Nucleus accumbens (tissue), 56 donors: ENCODE measurements around the gene PDZD7.

Experiments used
- DNase-seq, 56 donors: peaks; one replicate each; lab custom pipeline; 2025; lab: John Stamatoyannopoulos, UW

PDZD7 gene

DNA sequence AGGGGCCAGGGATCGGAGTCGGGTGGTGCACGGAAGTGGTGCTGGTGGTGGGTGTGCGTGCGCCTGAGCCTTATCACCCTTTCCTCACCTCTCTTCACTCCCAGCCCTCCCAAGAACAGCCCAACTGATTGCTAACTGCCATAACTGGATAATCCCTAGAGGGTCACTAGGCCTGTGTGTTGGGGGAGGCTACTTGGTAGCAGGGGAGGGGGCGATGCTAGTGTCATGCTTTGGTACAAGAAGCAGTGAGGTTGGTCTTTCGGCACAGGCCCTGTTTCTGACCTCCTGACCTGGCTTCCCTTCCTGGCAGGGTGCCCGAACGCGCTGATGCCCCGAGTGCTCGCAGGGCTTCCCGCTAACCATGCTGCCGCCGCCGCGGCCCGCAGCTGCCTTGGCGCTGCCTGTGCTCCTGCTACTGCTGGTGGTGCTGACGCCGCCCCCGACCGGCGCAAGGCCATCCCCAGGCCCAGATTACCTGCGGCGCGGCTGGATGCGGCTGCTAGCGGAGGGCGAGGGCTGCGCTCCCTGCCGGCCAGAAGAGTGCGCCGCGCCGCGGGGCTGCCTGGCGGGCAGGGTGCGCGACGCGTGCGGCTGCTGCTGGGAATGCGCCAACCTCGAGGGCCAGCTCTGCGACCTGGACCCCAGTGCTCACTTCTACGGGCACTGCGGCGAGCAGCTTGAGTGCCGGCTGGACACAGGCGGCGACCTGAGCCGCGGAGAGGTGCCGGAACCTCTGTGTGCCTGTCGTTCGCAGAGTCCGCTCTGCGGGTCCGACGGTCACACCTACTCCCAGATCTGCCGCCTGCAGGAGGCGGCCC is 31.5 kb upstream of the PDZD7 start:
- peak in 4 of 56 donors; percentile 18 to 35 (median 26) for DNase-seq

DNA sequence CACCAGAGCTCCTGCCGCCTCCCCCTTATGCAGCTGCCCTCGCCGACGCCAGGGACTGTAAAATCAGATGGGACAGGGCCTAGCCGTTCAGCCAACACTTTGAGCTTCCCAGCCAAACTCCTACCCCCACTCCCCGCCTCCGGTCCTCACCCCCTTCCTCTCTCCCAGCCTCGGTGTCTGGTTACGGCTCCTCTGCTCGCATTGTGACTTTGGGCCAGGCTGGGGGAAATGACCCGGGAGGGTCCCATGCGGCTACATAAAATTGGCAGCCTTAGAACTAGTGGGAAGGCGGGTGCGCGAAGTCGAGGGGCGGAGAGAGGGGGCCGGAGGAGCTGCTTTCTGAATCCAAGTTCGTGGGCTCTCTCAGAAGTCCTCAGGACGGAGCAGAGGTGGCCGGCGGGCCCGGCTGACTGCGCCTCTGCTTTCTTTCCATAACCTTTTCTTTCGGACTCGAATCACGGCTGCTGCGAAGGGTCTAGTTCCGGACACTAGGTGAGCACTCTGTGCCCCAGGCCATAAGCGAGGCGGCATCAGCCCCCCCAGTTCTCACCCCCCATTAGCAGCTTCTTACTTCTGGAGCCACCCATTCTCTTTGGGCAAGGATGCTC is 30.8 kb upstream of the PDZD7 start, which contains the start of gene KAZALD1:
Gene KAZALD1 (plus strand): TSS at position 366 of the 608 bp plus-strand sequence. CDS start 604 bp downstream, outside the sequence.
- DNase-seq = no peak

DNA sequence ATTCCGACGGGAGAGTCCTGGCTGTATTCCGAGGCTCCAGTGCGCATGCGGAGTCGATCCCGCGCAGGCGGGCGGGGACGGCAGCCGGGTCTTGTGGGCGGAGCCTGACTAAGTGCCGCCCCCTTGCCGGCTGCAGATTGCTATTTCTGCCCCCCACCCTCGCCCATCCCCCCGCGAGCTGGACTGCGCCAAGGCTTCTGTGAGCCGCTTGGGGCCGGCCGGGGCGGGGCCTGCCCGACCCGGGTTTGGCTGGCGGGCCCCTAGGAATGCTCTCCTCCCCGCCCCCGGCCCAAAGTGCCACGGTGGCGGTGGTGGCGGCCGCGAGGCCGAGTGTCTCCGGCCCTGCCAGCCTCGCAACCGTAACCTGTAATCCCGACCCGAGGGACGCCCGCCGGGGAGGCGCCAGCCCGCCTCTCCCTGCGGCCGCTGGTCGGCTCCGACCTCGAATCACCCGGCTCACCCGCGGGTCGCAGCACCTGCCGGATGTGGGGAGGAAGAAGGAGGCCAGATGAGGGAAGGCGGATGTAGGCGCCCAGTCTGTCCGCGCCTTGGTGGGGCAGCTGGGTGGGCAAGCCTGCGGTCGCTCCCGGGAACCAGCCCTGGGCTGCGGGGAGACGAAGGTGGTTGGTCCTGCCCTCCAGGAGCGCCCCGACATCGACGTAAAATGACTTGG is 30.2 kb upstream of the PDZD7 start:
- peak in 36 of 56 donors; percentile 53 to 93 (median 86) for DNase-seq

DNA sequence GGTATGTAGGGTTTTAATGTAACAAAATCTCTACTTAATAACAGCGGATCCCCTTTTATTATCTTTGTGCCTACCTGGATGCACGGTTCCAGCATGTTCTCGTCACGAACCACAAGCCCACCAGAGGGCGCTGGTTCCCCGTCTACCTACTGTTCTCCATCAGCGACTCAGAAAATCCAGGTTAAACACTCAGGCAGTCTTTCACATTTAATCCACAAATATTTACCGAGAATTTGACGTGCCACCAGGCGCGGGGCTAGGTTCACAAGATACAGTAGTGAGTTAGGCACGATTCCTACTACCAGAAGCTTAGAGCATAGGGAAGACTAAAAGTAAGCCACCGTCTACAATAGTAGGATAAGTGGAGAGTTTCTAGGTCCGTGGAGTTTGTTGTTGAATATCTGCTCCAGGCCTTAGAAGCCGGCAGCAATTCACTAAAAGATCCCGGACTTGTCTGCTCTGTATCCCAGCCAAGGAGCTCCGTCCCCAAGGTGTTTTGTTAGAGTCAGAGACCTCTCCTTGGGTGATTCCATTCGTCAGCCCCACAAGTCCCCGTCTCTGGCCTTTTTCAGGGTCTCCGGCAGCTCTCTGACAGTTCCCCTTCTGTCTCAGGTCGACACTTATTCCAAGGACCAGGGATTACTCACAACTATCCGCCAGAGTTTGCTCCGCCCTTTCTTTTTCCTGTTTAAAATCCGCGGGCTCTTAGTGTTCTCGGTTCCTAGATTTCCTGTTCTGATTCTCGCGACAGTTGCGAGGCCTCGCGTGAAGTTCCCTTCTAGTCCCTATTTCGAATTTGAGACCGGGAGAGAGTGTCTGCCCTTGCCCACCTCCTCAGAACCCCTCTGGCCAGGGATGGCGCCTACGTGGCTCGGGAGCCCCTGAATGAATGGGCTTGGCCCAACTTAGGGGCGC is 29.4 kb upstream of the PDZD7 start:
- peak in 53 of 56 donors; percentile 16 to 93 (median 83) for DNase-seq

DNA sequence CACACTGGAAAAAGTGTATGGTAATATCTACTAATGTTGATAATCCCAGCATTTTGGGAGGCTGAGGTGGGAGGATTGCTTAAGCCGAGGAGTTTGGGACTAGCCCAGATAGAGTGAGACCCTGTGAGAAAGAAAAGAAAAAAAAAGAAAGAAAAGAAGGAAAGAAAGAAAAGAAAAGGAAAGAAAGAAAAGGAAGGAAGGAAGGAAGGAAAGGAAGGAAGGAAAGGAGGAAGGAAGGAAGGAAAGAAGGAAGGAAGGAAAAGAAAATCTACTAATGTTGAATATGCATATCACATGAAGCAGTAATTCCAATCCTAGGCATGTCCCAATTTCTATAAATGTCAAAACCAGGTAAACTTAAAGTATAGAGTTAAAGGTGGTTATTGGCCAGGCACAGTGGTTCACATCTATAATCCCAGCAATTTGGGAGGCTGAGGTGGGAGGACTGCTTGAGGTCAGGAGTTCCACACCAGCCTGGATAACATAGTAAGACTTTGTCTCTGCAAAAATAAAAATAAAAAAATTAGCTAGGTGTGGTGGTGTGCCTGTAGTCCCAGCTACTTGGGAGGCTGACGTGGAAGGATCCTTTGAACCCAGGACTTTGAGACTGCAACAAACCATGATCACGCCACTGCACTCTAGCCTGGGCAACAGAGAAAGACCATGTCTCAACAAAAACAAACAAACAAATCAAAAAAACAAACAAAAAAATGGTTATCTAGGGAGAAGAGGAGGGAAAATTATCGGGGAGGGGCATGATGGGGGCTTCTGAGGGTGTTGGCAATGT is 25.6 kb upstream of the PDZD7 start:
- DNase-seq = no peak

DNA sequence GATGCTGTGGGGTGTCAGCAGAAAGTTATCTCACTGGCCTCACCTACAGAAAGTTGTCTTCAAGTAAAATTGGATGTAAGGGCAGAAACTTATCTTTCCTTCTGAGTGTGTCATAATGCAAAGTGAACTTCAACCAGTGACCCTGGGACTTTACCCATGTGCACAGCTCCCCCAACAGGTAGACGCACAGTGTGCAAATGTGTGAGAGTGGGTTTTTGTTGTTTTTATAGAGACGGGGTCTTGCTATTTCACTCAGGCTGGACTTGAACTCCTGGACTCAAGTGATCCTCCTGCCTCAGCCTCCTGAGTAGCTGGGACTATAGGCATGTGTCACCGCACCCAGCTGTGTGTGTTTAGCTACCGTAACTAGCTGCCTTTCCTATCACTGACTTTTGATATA is 24.5 kb upstream of the PDZD7 start:
- no peak for DNase-seq

DNA sequence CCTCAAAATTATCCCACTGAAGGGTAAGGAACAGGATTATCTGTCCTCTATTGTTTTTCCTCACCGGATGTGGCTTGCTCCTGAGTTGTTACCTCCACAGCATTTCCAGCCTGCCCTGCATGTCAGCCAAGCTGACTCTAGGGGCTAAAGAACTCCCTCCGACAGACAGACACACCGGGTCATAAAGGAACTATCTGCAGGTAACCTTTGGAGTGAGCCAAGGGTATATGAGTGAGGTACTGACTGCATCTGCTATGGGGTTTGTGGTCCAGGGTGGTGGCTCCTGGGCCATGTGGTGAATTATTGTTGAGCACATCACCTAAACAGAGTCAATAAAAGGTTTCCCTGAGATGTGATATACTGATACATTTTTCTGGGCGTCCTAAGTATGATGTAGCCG is 23.9 kb upstream of the PDZD7 start:
- DNase-seq = no peak

DNA sequence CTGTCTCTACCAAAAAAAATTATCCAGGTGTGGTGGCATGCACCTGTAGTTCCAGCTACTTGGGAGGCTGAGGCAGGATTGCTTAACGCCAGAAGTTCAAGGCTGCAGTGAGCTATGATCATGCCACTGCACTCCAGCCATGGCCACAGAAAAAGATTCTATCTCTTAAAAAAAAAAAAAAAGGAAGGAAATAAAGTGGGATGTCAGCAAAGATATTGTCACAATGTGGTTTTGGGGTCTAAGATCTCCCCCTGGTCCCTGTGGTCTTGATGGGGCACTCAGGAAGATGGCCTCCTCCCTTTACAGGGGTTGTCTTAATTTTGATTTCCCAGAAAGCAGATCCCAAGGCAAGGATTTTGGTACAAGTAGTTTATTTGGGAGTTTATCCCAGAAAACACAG is 23.4 kb upstream of the PDZD7 start:
- no peak for DNase-seq

DNA sequence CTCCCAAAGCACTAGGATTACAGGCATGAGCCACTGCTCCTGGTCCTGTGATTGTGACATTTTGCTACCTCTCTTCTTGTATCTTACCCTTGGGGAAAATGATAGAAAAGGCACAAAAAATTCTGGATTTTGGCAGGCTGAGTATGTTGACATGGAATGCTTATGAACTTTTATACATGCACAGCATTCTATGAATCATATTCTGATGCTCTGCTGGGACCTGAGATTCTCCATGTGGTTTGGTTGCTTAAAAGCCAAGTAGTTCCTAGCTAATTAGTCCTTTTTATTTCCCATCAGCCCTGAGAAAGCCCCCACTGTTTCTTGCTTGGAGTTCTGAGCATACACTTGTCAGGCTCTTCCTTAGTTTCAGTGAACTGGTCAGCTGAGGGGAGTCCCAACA is 22.6 kb upstream of the PDZD7 start:
- DNase-seq = no peak

DNA sequence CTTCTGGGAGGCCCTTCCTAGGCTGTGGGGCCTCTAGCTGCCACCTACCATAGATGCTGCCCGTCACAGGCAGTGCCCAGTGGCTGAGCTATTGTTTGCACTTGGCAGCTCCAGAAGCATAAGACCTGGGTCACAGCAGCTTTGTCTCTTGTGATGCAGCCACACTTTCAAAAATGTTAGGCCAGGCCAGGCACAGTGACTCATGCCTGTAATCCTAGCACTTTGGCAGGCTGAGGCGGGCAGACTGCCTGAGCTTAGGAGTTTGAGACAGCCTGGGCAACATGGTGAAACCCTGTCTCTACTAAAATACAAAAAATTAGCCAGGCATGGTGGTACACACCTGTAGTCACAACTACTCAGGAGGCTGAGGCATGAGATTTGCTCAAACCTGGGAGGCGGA is 21.4 kb upstream of the PDZD7 start:
- DNase-seq = peak in 1 of 56 donors; percentile 15

DNA sequence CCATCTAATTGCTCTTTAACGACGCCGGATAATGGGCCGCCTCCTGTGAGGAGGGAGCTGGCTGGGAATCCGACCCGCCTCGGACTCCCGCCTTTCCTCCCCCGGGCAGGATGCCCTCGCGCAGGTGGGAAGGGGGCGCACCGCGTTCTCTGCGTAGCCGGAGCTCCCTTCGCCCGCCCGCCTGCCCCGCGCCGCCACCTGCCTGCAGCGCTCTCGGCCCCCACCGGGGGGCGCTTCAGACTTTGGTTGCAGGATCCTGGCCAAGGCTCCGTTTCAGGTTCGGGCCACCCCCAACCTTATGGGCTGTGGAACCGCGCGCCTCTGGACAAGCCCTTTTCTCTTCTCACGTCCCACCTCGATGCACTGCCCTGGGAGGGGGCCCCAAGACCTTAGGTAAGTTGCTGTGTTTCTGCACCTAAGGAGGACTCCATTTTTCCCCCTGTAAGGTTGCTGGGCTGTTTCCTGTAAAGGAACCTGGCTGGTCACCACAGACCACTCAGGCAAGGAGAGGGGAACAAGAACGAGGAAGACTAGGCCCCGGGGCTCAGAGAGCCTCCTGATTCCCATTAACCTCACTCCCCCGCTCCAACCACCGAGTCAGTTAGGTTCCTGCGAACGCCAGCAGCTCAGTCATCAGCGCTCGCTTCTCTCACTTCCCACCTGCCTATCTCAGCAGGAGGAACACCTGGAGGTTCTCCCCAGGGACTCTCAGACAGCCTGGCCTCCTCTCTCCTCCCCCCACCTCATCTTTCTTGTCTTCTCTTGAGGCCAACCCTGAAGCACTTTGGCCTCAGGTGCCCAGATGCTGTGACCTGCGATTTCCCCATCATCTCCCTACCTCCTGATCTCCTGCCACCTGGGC is 19.5 kb upstream of the PDZD7 start:
- DNase-seq = peak in 15 of 56 donors; percentile 10 to 64 (median 23)

DNA sequence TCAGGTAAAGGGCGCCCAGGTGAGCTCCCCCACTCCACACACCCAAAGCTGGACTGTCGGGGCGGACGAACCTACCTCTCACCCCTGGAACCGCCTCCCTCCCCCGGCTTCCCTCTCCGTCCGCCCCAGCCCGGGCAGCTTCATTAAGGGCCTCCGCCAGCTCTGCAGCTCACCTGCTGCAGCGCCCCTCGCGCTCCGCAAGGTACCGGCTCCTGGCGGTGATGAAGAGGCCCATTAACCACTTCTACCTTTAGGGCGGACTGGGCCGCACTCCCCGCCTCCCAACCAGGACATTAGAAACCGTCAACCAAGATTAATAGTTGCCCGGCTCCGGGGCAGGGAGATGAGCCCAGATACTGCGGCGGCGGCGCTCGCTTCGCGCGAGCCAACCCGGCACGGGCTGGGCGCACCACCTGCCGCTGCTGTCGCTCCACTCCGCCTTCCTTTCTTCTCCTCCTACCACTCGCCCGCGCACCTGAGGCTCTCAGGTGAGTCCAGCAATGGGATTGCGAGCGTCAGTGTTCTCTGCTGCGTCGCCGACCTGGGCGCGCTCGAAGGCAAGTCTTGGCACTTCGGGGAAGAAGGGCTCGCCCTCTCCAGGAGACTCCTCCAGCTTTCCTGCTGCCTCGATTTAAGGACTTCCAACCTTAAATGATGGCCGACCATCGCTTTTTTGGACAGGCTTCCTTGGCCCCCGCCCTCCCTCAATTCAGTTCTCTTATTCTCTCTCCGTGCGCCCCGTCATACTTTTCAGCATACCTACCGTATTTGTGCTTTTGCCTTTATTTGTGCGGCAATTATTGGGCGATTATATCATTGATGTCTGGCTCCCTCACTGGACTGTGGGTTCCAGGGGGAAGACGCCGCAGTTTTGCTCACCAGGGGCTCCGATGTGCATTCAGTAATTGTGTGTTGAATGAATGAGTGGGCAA is 17.3 kb upstream of the PDZD7 start:
- DNase-seq = no peak

DNA sequence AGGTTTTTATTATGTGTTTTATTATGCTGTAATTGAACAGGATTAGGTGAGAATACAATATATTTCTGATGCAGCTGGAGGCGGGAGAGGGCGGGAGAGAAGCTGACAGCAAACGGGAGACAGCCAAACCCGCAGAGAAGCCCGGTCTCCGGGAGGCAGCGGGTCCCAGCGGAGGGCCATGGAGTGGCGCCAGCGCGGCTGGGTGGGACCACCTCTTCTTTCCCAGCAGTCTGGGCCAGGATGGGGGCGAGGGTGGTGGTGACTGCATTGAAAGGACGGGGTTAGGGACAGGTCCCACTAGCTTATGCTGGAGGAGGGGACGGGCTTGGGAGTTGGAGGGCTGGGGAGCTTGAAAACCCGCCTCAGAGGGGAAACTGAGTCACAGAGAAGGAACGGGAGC is 16.3 kb upstream of the PDZD7 start:
- no peak for DNase-seq

DNA sequence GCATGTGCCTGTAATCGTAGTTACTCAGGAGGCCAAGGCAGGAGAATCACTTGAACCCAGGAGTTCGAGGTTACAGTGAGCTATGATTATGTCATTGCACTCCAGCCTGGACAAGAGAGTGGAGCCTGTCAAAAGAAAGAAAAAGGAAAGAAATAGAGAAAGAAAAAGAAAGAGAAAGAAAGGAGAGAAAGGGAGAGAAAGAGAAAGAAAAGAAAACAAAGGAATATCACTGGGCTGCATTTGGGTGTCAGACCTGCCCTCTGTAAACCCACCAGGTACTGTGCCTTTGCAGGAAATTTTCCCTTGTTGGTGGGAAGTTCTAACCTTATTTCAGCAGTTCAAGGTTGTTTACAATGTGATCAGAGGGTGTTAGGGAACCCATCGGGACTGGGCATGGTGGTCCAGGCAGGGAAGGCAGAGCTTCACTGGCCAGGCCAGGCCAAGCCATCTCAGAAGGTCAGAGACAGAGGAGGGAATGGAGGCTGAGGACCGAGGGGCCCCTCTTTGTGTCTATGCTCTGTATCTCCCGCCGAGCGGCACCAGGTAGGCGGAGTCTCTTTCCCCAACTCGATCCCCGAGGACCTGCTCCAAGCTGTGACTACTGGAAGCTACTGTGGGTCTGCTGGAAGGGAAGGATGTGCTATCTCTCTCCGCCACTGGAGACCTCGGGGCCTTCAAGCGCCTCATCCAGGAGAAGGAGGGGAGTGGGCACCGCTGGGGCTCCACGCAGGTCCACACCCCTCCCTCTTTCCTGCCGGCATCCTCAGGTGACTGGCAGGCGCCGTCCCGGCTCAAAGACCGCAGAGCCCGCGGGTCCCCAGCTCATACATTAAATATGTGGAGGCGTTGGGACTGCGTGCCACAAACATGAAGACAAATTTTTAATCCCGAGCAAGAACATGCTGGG is 15.7 kb upstream of the PDZD7 start:
- no peak for DNase-seq

DNA sequence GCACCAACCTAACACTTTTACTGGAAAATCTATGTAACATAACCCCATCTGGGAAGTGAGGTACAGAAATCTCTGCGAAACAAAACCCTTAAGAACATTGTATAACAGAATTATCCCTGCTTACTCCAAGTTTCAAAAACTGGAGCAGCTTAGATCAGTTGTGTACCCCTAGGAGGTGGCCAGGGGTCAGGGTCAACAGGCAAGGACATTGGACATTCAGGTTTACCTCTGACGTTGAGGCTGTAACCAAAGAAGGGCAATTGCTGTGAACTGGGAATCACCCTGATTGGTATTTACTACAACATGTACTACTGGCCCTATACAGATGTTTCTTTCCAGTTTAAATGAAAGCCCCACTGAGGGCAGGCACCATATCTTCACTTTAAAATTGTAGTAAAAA is 13.2 kb upstream of the PDZD7 start:
- DNase-seq = no peak

DNA sequence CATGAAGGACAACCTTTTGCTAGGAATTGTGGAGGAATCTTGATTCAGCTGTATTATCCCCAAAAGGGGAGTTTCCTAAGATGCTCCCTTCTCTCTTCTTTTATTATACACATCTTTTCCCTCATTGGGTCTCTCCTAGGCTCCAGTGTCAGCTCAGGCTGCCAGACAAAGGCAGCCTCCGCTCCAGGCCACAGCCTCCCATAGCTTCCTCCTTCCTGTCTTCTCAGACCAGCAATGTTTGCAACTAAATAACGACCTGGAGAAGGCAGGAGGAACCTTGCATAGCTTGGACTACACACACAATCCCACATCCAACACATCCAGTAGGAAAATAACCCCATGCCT is 12.4 kb upstream of the PDZD7 start:
- no peak for DNase-seq
